Mucosa of gallbladder (tissue), 1 donor: ENCODE results near the gene OTOS. TPM values are rescaled to one million over a fixed set of nuclear protein-coding genes. Genes with fewer than 3 reads are reported as not detected.

Source experiments
- DNase-seq: peaks from one replicate; pipeline ENCODE4 v3.0.0-alpha.2; 2020; ENCODE audit warnings: low spot score
- total RNA-seq: library from RNA; stranded (reverse); gene quantifications from one replicate; pipeline ENCODE4 v1.2.1, GENCODE V29; 2021
- donor health status: DM: no; HTN: no; CAD: no.

OTOS gene
- total RNA-seq, 1 donor from 2014 or later = not detected

DNA sequence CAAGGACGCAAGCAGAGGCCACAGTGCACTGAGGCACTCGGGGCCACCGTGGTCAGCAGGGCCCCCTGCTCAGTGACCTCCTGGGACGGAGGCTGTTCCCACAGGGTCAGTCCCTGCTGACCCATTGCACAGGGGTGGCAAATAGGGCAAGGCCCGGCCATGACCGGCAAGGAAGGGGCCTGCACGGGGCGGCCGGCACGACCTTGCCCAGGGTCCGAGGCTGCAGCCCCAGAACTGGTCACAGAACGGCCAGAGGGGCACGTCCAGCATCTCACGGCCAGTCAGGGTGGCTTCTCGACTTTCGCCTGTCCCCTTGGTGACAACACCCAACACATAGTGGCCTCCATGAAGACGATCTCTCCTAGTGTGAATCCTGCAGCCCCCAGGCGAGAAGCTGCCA lies 27.6 kb upstream of the OTOS start:
- no peak for DNase-seq

DNA sequence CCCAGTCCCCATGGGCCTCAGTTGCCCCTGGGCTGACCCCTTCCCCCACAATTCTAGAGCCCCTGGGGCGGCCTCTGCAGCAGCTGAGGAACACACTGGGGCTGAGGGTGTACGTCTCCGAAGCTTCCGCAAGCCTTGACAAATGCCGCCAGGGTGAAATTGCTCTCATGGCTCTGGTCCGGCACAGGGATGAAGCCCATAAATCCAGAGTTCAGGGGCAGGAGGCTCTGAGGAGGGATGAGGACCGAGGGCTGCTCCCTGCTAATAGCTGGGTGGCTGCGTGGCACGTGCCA lies 27.1 kb upstream of the OTOS start:
- DNase-seq = no peak

DNA sequence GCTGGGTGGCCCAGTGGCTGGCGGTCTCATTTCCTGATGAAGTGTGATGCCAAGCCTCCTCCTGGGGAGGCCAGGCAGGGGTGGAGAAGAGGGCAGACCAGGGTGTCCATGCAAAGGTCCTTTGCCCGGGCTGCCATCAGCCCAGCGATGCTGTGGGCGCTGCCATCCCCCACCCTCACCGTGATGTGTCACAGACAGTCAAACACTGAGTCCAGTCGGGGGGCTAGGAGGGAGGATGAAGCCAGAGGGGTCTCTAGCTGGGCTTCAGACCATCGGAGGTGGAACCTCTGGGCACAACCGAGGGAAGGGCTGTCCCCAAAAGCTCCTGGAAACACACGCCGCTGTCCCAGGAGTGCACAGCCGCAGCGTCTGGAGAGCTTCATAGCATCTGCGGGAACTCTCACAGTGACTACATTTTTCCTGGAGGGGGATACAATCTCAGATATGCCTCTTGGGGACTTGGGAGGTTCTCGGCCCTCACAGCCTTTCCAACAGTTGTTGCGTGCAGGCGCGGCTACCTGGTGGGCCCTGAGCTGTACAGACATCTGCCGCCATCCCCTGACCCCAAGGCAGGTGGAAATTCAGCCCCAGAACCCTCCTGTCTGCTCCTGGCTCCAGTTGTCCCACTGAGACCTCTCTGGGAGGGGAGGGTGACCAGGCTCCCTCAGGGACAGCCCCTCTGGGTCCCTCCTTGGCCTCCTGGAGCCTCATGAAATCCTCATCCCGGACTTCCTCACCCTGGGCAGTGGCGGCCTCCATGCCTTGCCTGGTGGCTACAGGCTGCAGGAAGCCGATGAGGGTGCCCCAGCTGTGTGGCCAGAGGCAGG lies 26.5 kb upstream of the OTOS start:
- DNase-seq = no peak

DNA sequence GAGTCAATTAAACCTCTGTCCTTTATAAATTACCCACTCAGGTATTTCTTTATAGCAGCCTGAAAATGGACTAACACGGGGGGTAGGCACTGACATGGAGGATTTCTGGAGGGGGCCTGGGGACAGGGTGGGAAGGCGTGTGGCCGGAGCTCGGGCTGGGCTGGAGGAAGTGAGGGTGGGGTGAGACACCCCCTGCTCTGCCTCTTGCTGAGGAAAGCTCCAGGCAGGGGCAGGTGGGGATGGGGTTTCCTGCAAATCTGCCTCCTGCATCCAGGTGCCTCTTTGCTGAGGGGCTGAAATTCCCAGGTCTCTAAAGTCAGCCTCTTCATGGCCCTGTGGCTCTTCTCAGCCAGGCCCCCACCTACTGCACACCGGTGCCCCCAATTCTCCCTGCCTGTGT lies 25.7 kb upstream of the OTOS start:
- DNase-seq = no peak

- DNase-seq = no peak
Observed at GRCh38 chr2:240165661-240166060, 25.2 kb upstream of the OTOS start.

- DNase-seq = no peak
Observed at GRCh38 chr2:240165034-240165433, 24.6 kb upstream of the OTOS start.

DNA sequence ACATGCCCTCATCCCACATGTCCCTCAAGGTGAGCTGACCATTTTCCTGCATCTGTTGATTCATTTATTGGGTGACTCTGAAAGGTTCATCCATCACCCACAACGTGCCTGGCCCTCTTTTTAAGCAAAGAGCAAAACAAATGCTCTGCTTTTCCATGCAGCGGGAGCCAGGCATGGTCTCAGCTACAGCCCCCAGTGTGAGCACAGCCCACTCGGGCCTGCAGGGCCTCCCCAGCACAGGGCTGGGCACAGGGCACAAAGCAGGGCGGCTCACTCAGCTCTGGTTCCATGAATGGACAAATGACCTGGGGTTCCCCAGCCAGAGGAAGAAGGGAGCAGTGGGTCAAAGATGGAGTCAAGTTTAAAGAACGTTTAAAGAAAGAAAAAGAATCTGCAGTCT lies 24.1 kb upstream of the OTOS start:
- DNase-seq = no peak

- no peak for DNase-seq
Observed at GRCh38 chr2:240163844-240164574, 23.6 kb upstream of the OTOS start.

GRCh38 chr2:240162939-240163714 lies 22.7 kb upstream of the OTOS start:
- DNase-seq = no peak

- no peak for DNase-seq
Observed at GRCh38 chr2:240162531-240162930, 22.1 kb upstream of the OTOS start.

DNA sequence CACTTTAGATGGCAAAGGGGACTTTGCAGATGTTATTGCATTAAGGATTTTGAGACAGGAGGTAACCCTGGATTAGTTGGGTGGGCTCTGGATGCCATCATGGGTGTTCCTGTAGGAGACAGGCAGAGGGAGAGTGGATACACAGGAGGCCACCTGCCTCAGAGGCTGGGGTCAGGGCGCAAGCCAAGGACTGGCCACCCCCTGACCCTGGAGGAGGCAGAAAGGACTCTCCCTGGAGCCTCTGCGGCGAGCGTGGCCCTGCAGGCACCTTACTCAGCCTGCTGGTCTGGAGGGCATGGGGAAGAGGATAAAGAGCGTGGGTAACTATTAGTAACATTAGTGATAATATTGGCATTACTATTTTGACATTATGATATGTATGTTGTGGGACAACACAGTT lies 21.6 kb upstream of the OTOS start:
- no peak for DNase-seq

DNA sequence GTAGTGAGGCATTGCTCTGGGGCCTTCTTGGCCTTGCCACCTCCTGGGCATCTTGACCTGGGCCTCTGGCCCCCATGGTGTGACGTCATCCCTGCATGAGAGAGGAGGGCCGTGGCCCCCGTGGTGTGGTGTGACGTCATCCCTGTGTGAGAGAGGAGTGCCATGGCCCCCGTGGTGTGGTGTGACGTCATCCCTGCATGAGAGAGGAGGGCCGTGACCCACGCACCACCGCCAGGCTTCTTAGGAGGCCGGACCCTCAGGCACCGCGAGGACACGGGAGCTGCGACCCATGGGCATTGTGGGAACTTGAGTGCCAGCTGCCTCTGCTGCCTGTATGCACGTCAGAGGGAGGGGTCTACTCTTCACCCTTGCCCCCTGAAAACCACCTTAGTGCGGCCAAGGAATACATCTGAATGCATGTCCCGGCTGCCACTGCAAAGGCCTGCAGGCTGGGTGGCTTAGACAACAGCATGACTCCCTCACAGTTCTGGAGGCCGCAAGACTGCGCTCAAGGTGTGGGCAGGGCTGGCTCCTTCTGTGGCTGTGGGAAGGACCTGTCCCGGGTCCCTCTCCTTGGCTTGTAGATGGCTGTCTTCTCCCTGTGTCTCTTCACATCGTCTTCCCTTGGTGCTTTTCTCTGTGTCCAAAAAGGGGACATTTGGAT lies 20.8 kb upstream of the OTOS start:
- no peak for DNase-seq

GRCh38 chr2:240160291-240161086 lies 20.0 kb upstream of the OTOS start:
- DNase-seq = no peak

DNA sequence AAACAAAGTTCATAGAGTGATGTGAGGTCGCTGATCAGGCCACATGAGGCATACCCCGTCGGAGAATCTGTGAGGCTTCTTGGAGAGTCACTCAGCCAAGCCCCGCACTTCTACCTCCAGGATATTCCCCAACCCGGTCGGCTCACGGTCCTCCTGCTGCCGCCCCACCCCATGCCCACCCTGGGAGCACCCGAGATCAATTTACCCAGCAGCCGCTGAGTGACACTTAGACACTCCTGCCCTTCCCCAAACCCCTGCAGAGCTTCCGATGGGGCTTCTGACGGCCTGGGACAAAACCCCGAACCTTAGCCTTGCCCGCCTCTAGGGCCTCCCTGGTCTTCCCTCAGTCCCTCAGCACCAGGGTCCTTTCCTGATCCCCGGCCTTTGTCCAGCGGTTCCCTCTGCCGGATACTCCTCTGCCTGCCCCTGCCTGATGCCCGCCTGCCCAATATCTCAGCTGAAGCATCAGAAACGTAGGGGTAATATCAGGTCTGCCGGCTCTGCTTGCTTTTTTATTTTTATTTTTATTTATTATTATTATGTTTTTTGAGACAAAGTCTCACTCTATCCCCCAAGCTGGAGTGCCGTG lies 18.9 kb upstream of the OTOS start:
- no peak for DNase-seq

DNA sequence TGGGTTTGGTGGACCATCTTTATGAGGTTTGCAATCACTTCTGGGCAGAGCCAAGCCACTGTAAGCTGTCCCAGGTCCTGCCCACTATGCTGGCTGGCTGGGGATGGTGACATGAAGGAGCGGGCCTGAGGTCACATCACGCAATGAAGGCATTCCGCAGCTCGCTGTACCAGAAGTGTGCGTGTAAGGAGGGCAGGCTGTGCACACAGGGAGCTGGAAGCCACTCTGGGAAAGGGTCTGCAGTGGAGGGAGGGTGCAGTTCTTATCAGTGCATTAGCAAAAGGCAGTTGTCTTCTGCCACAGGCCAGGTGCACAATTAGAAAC lies 16.7 kb upstream of the OTOS start:
- no peak for DNase-seq

- no peak for DNase-seq
Observed at GRCh38 chr2:240156435-240157146, 16.1 kb upstream of the OTOS start.

DNA sequence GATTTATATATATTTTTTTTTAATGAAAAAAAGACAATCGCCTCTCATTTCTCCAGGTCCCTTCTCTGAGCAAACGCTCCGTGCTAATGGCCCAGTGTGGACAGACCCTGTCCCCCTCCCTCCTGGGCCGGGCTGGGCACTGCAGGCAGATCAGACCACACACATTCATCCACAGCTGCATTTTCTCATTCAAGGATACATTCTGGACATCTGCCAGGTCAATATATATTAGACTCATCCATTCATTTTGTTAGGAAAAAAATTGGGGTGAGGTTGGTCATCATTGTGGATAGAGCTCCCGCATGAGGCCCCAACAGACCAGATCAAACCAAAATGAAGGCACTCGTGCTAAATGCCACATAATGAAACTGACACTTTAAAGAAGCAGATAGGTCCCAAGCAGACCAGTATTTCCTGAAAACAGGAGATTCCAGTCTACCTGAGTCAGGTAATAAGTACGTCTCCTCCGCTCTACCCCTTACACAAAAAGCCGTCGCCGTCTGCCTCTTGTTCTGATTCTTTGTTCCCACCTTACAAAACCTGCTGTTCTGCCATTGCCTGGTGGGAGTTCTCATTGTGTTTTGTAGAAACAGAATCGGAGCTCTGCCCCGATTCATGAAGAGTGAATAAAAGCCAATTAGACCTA lies 15.4 kb upstream of the OTOS start:
- DNase-seq = no peak

DNA sequence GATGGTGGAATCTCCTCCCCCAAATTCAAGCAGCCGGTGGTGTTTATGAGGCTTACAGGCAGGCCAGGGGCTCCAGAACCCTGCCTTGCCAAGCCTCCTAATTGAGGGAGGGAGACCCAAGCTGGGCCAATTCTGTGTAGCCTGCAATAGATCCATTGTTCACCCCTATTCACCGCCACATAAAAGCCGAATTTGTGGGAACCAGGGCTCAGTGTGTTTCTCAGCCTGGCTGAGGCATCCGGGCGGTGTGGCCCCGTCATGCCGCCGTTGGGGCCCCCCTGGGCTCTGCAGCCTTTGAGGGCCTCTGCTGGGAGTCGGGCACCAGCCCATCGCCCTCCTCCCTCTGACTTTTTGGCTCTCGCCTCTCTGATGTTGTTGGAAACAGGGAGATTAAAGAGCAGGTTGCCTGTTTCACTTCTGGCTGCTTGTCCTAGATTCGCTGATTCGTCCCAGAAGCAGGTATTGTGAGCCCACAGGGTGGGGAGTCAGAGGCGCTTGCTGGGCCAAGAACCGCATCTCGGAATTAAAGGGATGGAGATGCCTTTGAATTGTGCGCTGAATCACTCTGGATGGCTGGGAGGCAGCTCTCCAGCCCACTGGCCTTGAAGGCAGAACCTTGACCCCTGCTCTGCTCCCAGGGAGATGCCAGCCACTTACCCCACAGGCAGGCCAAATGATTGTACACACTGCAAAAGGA lies 14.7 kb upstream of the OTOS start:
- no peak for DNase-seq

DNA sequence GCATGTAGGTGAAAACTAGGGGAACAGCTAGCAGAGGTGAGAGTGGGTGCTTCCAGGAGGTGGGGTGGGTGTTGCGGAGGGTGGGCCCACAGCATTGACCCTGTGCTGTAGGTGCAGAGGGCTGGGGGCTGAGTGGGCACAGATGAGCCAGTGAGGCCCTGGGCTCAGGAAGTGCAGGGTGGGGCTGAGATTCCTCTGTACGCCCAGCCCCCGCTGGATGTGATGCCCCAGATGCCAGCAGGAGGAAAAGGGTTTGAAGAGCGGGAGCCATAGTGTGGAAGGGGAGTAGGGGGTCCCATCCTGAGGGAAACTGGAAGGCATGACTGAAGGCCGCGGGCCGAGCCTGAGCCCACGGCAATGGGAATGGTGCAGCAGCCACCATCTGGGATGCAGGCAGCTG lies 14.1 kb upstream of the OTOS start:
- no peak for DNase-seq
